NB4 (cell line): ENCODE data around the gene CNTN4.

Experiments
- CTCF ChIP-seq: IDR thresholded peaks from one replicate; pipeline ENCODE4 v1.5.1; 2012; ENCODE audit warnings: low read depth, low read length
- MAX ChIP-seq: IDR thresholded peaks from 2 replicates; pipeline ENCODE4 v1.6.1; 2011; ENCODE audit warnings: low read depth, low read length
- MYC ChIP-seq: IDR thresholded peaks from 2 replicates; pipeline ENCODE4 v1.6.1; 2011; ENCODE audit warnings: low read depth, low read length
- POLR2A ChIP-seq: IDR thresholded peaks from 2 replicates; pipeline ENCODE4 v1.6.1; 2011; ENCODE audit warnings: mild to moderate bottlenecking; ENCODE audit not compliant: insufficient read length; ENCODE audit errors: extremely low read depth

- no peak for TF ChIP-seq CTCF
- TF ChIP-seq POLR2A, result no peak
- no peak for TF ChIP-seq MYC
- no peak for TF ChIP-seq MAX
Measured at GRCh38 chr3:2771741-2772140, 673.1 kb downstream of the CNTN4 start.
